ENCODE results near the gene GANC. TPM values are rescaled to one million over a fixed set of nuclear protein-coding genes. Genes with fewer than 3 reads are reported as not detected.

Gene GANC
- total RNA-seq, 1 donor from 2014 or later, result 12.5 TPM

DNA sequence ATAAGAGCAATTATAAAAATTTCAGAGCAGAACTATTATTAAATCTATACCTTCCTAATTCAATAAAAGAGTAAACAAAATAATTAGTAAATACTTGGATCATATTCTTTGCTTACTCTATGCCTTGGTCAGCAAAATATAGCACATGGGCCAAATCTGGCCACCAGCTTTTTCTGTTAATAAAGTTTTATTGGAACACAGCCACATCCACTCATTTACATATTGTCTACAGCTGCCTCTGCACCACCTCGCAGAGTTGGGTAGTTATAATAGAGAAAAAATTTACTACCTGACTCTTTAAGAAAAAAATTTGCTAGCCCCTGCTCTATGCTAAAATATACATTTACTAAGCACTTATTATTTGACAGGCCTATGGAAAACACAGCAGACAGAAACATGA, 32.2 kb upstream of the GANC start:
- Histone ChIP-seq H3K36me3 (ENCODE audit: insufficient read depth, low read length) (peaks cover 26% of the 10 kb centered on the region), H3K9ac (ENCODE audit: low read length) (no peak overlapping the region), H3K27ac (ENCODE audit: low read depth, low read length) (no peak overlapping the region), H3K79me2 (ENCODE audit: insufficient read depth, low read length) (peaks cover 4% of the 10 kb centered on the region), H3K4me1 (ENCODE audit: insufficient read depth, low read length) (no peaks in the 10 kb centered on the region), H3K4me3 (ENCODE audit: insufficient read depth, low read depth, low read length) (no peak overlapping the region), H3K9me3 (ENCODE audit: insufficient read depth, low read depth, low read length) (no peaks in the 10 kb centered on the region), H2AFZ (ENCODE audit: low read depth, low read length) (no peak overlapping the region), H4K20me1 (ENCODE audit: insufficient read depth, low read length) (peaks cover 12% of the 10 kb centered on the region), H3K27me3 (ENCODE audit: insufficient read depth, low read length) (no peaks in the 10 kb centered on the region), H3K4me2 (ENCODE audit: low read length) (no peak overlapping the region)
- Mint-ChIP-seq H3K27me3 (ENCODE audit: low read depth, unreplicated experiment) (no peaks in the 10 kb centered on the region), H3K4me1 (ENCODE audit: low read depth, unreplicated experiment) (peaks cover 11% of the 10 kb centered on the region), H3K4me3 (ENCODE audit: unreplicated experiment) (no peak overlapping the region), H3K27ac (ENCODE audit: unreplicated experiment) (no peak overlapping the region), H3K9me3 (ENCODE audit: unreplicated experiment) (no peaks in the 10 kb centered on the region), H3K36me3 (ENCODE audit: low read depth, unreplicated experiment) (peaks cover 5% of the 10 kb centered on the region)
- FAIRE-seq (no peak), DNase-seq (ENCODE audit: low read depth) (no peak)
- TF ChIP-seq, protein P1, sequence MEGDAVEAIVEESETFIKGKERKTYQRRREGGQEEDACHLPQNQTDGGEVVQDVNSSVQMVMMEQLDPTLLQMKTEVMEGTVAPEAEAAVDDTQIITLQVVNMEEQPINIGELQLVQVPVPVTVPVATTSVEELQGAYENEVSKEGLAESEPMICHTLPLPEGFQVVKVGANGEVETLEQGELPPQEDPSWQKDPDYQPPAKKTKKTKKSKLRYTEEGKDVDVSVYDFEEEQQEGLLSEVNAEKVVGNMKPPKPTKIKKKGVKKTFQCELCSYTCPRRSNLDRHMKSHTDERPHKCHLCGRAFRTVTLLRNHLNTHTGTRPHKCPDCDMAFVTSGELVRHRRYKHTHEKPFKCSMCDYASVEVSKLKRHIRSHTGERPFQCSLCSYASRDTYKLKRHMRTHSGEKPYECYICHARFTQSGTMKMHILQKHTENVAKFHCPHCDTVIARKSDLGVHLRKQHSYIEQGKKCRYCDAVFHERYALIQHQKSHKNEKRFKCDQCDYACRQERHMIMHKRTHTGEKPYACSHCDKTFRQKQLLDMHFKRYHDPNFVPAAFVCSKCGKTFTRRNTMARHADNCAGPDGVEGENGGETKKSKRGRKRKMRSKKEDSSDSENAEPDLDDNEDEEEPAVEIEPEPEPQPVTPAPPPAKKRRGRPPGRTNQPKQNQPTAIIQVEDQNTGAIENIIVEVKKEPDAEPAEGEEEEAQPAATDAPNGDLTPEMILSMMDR (IDR thresholded peaks at IDR 0.05; ENCODE audit: insufficient read depth, low read depth, low read length), result no peak
- no peak for TF ChIP-seq EZH2 (IDR thresholded peaks at IDR 0.05; ENCODE audit: insufficient read depth, low read length)

DNA sequence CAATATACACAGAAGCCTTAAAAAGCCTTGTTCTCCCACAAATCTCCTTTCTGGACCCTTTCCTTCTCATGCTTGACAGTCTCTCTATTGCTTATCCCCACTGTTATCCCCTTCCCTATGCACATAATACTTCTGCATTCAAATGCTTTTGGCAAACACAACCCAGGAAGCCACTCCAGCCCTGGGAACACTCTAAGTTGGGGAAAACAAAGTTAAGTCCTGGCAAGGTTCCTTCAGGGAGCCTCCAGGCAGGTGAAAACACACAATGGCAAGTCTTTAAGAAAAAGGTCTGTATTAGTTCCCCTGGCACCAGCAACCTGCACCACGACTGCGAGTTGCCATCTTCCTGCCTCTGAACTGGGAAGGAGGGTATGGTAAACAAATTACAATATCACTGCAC, 19.7 kb upstream of the GANC start:
- H3K27me3 Mint-ChIP-seq (ENCODE audit: low read depth, unreplicated experiment), result no peaks in the 10 kb centered on the region
- Histone ChIP-seq H3K9me3 (ENCODE audit: insufficient read depth, low read depth, low read length) (no peaks in the 10 kb centered on the region), H2AFZ (ENCODE audit: low read depth, low read length) (no peak overlapping the region), H3K9ac (ENCODE audit: low read length) (no peak overlapping the region), H3K36me3 (ENCODE audit: insufficient read depth, low read length) (peaks cover 25% of the 10 kb centered on the region), H3K27ac (ENCODE audit: low read depth, low read length) (no peak overlapping the region), H3K79me2 (ENCODE audit: insufficient read depth, low read length) (peaks cover 5% of the 10 kb centered on the region), H3K27me3 (ENCODE audit: insufficient read depth, low read length) (no peaks in the 10 kb centered on the region), H4K20me1 (ENCODE audit: insufficient read depth, low read length) (peaks cover 12% of the 10 kb centered on the region), H3K4me3 (ENCODE audit: insufficient read depth, low read depth, low read length) (no peak overlapping the region), H3K4me1 (ENCODE audit: insufficient read depth, low read length) (no peaks in the 10 kb centered on the region), H3K4me2 (ENCODE audit: low read length) (no peak overlapping the region)
- no peak overlapping the region for H3K4me3 Mint-ChIP-seq (ENCODE audit: unreplicated experiment)
- H3K4me1 Mint-ChIP-seq (ENCODE audit: low read depth, unreplicated experiment), result no peaks in the 10 kb centered on the region
- FAIRE-seq (no peak), DNase-seq (ENCODE audit: low read depth) (no peak)
- TF ChIP-seq, protein P1 (IDR thresholded peaks at IDR 0.05; ENCODE audit: insufficient read depth, low read depth, low read length), result no peak
- no peak for TF ChIP-seq EZH2 (IDR thresholded peaks at IDR 0.05; ENCODE audit: insufficient read depth, low read length)
- H3K9me3 Mint-ChIP-seq (ENCODE audit: unreplicated experiment), result peaks cover 29% of the 10 kb centered on the region
- peaks cover 66% of the 10 kb centered on the region for H3K36me3 Mint-ChIP-seq (ENCODE audit: low read depth, unreplicated experiment)
- H3K27ac Mint-ChIP-seq (ENCODE audit: unreplicated experiment), result no peak overlapping the region

DNA sequence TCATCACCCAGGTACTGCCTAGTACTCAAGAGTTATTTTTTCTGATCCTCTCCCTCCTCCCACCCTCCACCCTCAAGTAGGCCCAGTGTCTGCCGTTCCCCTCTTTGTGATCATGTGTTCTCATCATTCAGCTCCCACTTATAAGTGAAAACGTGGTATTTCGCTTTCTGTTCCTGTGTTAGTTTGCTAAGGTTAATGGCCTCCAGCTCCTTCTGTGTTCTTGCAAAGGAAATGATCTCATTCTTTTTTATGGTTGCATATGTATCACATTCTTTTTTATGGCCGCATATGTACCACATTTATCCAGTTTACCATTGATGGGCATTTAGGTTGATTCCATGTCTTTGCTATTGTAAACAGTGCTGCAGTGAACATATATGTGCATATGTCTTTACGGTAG, 8.2 kb upstream of the GANC start:
- no peaks in the 10 kb centered on the region for H3K27me3 Mint-ChIP-seq (ENCODE audit: low read depth, unreplicated experiment)
- peaks cover 27% of the 10 kb centered on the region for H4K20me1 ChIP-seq (ENCODE audit: insufficient read depth, low read length)
- H3K9me3 ChIP-seq (ENCODE audit: insufficient read depth, low read depth, low read length), result no peaks in the 10 kb centered on the region
- no peak overlapping the region for H3K4me2 ChIP-seq (ENCODE audit: low read length)
- peaks cover 28% of the 10 kb centered on the region for H3K36me3 Mint-ChIP-seq (ENCODE audit: low read depth, unreplicated experiment)
- no peak overlapping the region for H2AFZ ChIP-seq (ENCODE audit: low read depth, low read length)
- no peak for FAIRE-seq
- no peak for DNase-seq (ENCODE audit: low read depth)
- TF ChIP-seq, protein P1 (IDR thresholded peaks at IDR 0.05; ENCODE audit: insufficient read depth, low read depth, low read length), result no peak
- no peak for TF ChIP-seq EZH2 (IDR thresholded peaks at IDR 0.05; ENCODE audit: insufficient read depth, low read length)
- no peaks in the 10 kb centered on the region for H3K4me1 ChIP-seq (ENCODE audit: insufficient read depth, low read length)
- peaks cover 42% of the 10 kb centered on the region for H3K79me2 ChIP-seq (ENCODE audit: insufficient read depth, low read length)
- no peaks in the 10 kb centered on the region for H3K9me3 Mint-ChIP-seq (ENCODE audit: unreplicated experiment)
- H3K9ac ChIP-seq (ENCODE audit: low read length), result no peak overlapping the region
- H3K4me3 Mint-ChIP-seq (ENCODE audit: unreplicated experiment), result no peak overlapping the region
- no peak overlapping the region for H3K27ac ChIP-seq (ENCODE audit: low read depth, low read length)
- peaks cover 57% of the 10 kb centered on the region for H3K36me3 ChIP-seq (ENCODE audit: insufficient read depth, low read length)
- no peaks in the 10 kb centered on the region for H3K27me3 ChIP-seq (ENCODE audit: insufficient read depth, low read length)
- no peak overlapping the region for H3K27ac Mint-ChIP-seq (ENCODE audit: unreplicated experiment)
- peaks cover 3% of the 10 kb centered on the region for H3K4me1 Mint-ChIP-seq (ENCODE audit: low read depth, unreplicated experiment)
- H3K4me3 ChIP-seq (ENCODE audit: insufficient read depth, low read depth, low read length), result no peak overlapping the region
